ENCODE measurements around the gene ROGDI. TPM values are rescaled to one million over a fixed set of nuclear protein-coding genes. Genes with fewer than 3 reads are reported as not detected.

ROGDI gene
- total RNA-seq, 4 donors from 2014 or later, result 9.8 to 16.1 (median 12.2) TPM

DNA sequence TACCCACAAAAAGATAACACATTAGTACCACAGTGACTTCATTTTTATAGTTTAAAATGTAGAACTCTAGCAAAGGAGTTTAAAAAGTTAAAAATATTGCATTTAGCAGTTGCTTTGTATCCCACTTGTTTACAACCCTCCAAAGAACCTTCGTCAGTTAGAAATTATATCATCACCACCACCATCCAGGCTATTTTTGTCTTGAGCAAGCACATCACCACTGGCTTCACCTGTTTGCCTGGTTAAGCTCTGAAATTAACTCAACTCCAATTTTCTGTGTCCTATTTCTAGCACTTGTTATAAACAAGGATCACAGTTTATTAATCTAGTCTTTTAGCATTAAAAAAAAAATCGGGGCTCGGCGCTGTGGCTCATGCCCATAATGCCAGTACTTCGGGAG is 38.6 kb upstream of the ROGDI start:
- DNase-seq (ENCODE audit: low spot score in 2 of 2), result no peak
- H3K36me3 ChIP-seq, result peaks cover 86% of the 10 kb centered on the region

DNA sequence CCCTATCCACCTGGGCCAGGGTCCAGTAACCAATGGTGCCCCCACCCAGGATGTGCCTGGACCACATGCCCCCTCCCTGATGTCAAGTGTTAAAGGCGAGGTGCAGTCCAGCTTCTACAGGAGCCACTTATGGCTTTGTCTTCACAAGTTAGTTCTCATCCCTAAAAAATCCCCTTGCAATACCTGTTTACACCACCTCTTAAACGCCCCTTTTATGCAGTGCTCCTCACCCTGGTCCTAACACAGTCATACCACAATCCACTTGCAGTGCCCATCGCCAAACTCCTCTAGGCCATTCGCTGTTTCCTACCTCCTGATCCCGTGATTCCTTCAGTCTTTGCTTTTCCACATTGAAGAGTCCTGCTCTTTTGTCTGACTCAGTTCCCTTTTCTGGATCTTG is 37.5 kb upstream of the ROGDI start:
- H3K27me3 ChIP-seq, result no peaks in the 10 kb centered on the region
- H3K4me3 ChIP-seq, result no peak overlapping the region
- peaks cover under 1% of the 10 kb centered on the region for H3K4me1 ChIP-seq
- H3K27ac ChIP-seq, result no peak overlapping the region
- H3K9me3 ChIP-seq, result no peaks in the 10 kb centered on the region
- peaks cover 88% of the 10 kb centered on the region for H3K36me3 ChIP-seq
- peak in 1 of 2 donors; percentile 44 for DNase-seq (ENCODE audit: low spot score in 2 of 2)
- 73% methylated on average over 5 of the region's 5 CpGs for WGBS
- TF ChIP-seq POLR2A (IDR thresholded peaks at IDR 0.05) (no peak), POLR2AphosphoS5 (IDR thresholded peaks at IDR 0.05) (no peak), EP300 (IDR thresholded peaks at IDR 0.05) (no peak), CTCF (IDR thresholded peaks at IDR 0.05) (no peak)

More for the DNA sequence above, 38.6 kb upstream of the ROGDI start:
- H3K27me3 ChIP-seq, result no peaks in the 10 kb centered on the region
- H3K27ac ChIP-seq, result no peak overlapping the region
- H3K9me3 ChIP-seq, result no peaks in the 10 kb centered on the region
- peaks cover 10% of the 10 kb centered on the region for H3K4me1 ChIP-seq
- TF ChIP-seq CTCF (IDR thresholded peaks at IDR 0.05) (no peak), POLR2A (IDR thresholded peaks at IDR 0.05) (no peak), POLR2AphosphoS5 (IDR thresholded peaks at IDR 0.05) (no peak), EP300 (IDR thresholded peaks at IDR 0.05) (no peak)
- WGBS, result 77% methylated on average over 5 of the region's 5 CpGs
- no peak overlapping the region for H3K4me3 ChIP-seq

GRCh38 chr16:4837733-4838501 is 35.5 kb upstream of the ROGDI start:
- peak in 1 of 2 donors; percentile 14 for DNase-seq (ENCODE audit: low spot score in 2 of 2)
- H3K4me3 ChIP-seq, result no peak overlapping the region
- no peaks in the 10 kb centered on the region for H3K4me1 ChIP-seq
- H3K9me3 ChIP-seq, result no peaks in the 10 kb centered on the region
- H3K36me3 ChIP-seq, result peaks cover 79% of the 10 kb centered on the region
- no peaks in the 10 kb centered on the region for H3K27me3 ChIP-seq
- TF ChIP-seq POLR2A (IDR thresholded peaks at IDR 0.05), result no peak
- no peak for TF ChIP-seq POLR2AphosphoS5 (IDR thresholded peaks at IDR 0.05)
- no peak for TF ChIP-seq CTCF (IDR thresholded peaks at IDR 0.05)
- no peak for TF ChIP-seq EP300 (IDR thresholded peaks at IDR 0.05)
- WGBS, result 84% methylated on average over 13 of the region's 13 CpGs
- no peak overlapping the region for H3K27ac ChIP-seq

DNA sequence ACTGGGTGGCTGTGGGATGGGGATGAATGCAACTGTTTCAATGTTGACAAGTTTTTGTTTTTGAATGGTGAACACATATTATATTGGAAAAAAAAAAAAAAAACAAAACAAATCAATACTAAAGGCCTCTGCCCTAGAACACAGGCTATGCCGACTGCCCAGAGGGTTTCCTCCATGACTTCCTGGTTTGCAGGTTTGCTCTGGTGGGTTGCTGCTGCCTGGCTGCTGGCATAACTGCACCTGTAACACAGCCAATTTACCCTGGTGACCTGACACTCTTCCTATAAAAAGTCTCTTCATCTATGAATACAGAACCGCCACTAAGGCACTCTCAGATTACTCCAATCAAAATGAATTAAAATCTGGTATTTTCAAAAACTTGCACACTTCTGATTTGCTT is 34.3 kb upstream of the ROGDI start:
- TF ChIP-seq POLR2AphosphoS5 (IDR thresholded peaks at IDR 0.05) (no peak), CTCF (IDR thresholded peaks at IDR 0.05) (no peak), POLR2A (IDR thresholded peaks at IDR 0.05) (no peak), EP300 (IDR thresholded peaks at IDR 0.05) (no peak)
- WGBS, result 93% methylated on average over 2 of the region's 2 CpGs
- Histone ChIP-seq H3K9me3 (no peaks in the 10 kb centered on the region), H3K4me3 (no peak overlapping the region), H3K27ac (no peak overlapping the region), H3K4me1 (no peaks in the 10 kb centered on the region), H3K27me3 (no peaks in the 10 kb centered on the region), H3K36me3 (peaks cover 79% of the 10 kb centered on the region)
- DNase-seq (ENCODE audit: low spot score in 2 of 2), result peak in 1 of 2 donors; percentile 17

GRCh38 chr16:4833584-4833983 is 31.2 kb upstream of the ROGDI start:
- no peak overlapping the region for H3K27ac ChIP-seq
- peaks cover 82% of the 10 kb centered on the region for H3K36me3 ChIP-seq
- H3K4me1 ChIP-seq, result no peaks in the 10 kb centered on the region
- no peak overlapping the region for H3K4me3 ChIP-seq
- no peak for DNase-seq (ENCODE audit: low spot score in 2 of 2)
- TF ChIP-seq POLR2AphosphoS5 (IDR thresholded peaks at IDR 0.05) (no peak), POLR2A (IDR thresholded peaks at IDR 0.05) (no peak), CTCF (IDR thresholded peaks at IDR 0.05) (no peak), EP300 (IDR thresholded peaks at IDR 0.05) (no peak)
- H3K9me3 ChIP-seq, result no peaks in the 10 kb centered on the region
- 86% methylated on average over 1 of the region's 1 CpG for WGBS
- H3K27me3 ChIP-seq, result no peaks in the 10 kb centered on the region

Data from suprapubic skin (tissue), 4 donors.